AG08396 (cell line): ENCODE measurements around the gene MAS1L.

Experiments used
- DNase-seq: peaks from one replicate; pipeline ENCODE4 v3.0.0; 2012; ENCODE audit warnings: low spot score, mixed read lengths

Gene MAS1L, protein sequence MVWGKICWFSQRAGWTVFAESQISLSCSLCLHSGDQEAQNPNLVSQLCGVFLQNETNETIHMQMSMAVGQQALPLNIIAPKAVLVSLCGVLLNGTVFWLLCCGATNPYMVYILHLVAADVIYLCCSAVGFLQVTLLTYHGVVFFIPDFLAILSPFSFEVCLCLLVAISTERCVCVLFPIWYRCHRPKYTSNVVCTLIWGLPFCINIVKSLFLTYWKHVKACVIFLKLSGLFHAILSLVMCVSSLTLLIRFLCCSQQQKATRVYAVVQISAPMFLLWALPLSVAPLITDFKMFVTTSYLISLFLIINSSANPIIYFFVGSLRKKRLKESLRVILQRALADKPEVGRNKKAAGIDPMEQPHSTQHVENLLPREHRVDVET

DNA sequence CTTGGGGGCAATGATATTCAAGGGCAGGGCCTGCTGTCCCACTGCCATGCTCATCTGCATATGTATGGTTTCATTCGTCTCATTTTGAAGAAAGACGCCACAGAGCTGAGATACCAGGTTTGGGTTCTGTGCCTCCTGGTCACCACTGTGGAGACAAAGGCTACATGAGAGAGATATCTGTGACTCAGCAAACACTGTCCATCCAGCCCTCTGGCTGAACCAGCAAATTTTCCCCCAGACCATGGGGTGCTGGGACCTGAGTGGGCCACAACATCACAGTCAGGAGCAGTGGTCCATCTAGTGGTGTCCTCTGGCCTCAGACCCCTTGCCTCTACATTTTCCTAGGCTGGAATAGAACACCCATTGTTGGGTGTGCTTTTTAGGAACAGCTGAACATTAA is at the start of gene MAS1L:
MAS1L (minus strand) TSS at position 297 of the 400 bp plus-strand sequence; CDS start at position 243, 54 bp downstream.
- no peak for DNase-seq

DNA sequence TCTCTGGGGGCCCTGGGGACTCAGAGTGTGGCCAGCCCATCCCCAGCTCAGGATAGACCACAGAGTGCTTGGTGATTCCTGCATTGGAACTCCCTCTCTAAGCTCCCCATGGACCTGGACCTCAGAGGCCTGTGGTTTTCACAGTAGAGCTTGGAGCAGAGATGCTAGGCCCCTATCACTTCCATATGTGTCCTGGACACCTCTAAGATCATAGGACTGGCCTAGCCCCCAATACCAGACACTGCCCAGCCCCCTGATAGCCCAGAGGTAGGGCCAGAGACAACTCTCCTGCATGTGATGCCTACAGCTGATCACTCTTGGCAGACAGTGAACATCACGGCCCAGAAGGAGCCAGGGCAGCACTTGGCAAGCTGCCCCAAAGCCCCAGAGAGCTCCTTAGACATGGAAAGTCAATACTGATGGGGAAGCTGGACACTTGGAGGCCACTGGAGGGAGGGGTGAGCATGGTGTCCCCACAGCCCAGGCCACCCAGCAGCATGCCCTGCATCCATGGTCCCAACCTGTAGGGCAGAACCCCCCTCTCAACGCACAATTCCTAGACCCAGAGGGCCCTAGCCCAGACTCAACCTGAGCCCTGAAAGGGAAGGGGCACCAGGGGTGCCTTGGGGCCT is 44.7 kb upstream of the MAS1L start:
- DNase-seq: no peak

DNA sequence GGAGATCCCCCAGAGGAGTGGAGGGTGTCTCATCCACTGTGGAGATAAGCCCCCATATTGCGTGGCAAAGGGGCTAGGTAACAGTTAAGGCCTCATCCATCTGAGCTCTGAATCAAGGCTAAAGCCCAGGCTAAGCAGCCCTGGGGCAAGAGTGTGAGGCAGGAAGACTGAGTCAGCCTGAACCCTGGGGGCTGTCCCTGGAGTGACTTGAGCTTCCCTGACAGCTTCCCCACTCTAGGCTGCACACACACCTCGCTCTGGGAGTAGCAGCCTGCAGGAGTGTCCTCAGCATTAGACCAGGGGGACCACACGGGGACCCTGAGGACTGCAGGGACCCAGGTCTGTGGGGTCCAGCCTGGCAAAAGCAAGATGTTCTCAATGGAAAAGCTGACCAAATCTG is 43.9 kb upstream of the MAS1L start:
- no peak for DNase-seq

DNA sequence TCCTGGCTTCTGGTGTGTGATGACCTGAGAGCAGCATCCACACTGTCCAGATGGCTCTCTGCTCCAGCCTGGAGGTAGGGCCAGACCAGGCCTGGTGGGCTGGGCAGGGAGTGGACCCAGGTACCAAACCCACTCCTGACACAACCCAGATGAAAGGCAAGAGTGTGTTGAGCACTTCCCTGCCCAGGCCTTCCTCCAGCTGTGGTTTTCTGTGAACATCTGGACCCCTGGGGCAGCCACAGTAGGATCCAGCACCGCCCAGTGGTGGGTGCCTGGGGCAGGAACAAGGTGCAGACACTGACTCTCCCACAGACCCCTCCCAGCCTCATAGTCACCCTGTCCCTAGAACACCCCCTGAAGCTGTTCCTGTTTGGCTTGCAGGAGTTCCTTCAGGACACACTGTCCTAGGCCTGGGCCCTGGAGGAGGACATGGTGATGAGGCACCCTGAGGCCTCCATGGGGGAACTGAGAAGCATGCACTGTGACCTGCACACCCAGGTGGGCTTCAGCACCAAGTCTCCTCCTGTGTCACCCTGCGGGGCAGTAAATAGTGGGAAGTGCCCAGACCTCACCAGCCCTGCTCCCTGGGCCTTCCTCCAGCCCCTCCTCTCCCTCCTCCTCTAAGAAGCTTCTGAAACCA is 43.0 kb upstream of the MAS1L start:
- DNase-seq: no peak

DNA sequence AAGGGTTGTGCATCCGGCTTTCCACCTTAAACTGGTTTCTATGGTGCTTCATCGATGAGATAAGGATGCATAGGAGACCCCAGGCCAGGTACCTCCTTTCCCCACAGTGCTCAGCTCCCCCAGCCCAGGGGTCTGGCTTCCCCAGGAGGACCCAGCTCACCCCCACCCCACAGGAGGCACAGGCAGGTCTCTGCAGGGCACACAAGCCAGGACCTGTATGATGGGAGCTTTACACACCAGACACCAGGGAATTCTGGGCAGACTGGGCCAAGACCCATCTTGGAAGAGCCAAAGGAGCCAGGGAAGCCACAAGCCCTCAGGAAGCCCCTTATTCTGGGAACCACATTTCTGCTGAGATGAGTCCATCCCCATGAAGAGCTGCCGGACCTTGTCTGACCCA is 42.2 kb upstream of the MAS1L start:
- DNase-seq: no peak

DNA sequence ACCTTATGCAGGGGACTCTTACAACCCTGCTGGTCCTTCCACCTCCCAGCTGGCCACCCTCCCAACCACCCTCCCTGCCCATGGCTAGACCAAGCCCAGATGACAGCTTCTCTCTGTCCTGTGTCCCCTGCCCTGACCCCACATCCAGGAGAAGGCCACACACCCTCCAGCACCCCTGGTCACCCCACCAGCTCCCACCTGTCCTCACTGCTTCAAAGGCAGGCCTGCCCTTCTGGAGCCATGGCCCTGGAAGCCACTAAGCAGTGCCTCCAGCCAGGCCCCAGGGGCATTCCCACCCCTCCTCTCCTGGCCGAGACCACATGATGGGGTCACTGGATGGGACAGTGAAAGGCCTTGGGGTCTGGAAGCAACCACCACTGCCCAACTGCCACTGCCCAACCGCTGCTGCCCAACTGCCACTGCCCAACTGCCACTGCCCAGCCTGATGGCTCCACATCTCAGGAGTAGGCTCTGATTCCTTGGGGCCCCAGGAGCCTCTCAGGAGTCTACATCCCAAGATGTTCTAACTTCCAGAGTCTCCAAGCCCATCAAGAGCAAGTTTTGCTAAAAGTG is 41.3 kb upstream of the MAS1L start:
- DNase-seq: no peak

DNA sequence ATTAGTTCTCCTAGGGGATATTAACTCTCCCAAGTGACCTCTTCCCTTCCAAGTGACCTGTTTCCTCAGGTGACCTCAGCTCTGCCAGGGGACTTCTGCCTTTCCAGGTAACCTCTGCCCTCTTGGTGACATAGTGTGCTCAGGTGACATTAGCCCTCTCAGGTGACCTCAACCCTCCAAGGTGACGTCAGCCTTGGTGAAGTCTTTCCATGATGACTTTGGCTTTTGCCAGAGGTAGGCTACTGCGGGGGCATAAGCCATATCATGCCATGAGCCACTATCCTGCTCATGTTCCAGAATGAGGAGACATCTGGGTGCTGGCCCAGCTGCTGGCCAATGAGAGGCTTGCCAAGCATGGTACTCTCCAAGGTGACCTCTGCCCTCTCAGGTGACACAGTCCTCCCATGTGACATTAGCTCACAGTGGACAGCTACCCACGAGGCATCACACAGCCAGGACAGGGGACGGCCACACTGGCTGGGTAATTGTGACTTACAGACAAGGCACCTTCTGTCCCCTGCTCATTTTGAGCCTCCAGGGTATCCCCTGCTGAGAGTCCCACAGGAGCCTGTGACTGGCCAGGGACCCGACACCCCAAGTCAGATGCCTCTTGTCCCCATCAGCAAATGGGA is 40.7 kb upstream of the MAS1L start:
- DNase-seq: no peak

DNA sequence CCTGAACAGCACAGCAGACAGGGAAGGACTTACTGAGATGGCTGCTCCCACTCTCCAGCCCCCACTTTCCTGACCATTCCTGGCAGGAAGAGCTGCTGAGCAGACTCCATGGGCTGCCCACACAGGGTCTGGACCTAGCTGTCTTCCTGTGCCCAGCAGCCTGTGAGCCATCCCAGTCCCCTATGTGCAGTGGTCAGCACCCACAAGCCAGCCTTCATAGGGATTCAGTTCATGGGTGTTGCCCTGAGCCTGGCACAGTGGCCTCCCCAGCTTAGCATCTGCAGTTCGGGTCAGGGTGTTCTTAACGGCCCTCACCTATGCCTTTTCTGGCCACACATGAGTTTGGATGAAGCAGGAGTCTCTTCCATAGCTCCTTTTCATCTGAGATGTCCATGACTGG is 39.8 kb upstream of the MAS1L start:
- no peak for DNase-seq

DNA sequence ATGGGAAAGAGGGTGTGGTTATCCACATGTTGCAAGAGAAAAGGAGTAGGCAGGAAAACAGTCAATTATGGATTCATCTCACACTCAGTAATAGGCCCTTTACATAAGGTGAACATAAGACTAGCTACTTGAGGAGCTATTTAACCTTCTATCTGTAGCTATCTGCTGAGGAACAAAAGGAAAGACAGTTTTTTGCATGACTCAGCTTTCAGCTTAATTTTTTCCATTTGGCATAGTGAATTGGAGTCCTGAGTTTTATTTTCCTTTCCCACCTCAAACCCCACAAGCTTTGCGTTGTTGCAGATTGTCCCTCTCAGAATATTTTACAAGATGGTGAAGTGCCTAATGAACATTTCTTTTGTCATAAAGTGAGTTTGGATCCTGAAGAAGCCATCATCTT is 39.4 kb upstream of the MAS1L start:
- no peak for DNase-seq

DNA sequence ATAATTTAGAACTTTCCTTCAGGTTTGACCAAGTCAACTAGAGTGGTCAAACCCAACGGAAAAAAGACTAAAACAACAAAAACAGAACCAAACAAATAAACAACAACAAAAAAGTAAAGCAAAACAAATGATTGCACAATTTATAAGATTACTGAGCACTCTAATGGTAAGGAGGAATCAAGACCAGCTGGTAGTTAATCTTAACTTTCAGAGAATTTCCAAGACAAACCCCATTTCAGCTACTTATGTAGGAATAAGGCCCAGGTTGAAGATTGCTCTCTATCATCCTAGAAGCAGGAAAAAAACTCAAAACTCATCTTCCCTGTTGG is 37.5 kb upstream of the MAS1L start:
- DNase-seq: no peak

DNA sequence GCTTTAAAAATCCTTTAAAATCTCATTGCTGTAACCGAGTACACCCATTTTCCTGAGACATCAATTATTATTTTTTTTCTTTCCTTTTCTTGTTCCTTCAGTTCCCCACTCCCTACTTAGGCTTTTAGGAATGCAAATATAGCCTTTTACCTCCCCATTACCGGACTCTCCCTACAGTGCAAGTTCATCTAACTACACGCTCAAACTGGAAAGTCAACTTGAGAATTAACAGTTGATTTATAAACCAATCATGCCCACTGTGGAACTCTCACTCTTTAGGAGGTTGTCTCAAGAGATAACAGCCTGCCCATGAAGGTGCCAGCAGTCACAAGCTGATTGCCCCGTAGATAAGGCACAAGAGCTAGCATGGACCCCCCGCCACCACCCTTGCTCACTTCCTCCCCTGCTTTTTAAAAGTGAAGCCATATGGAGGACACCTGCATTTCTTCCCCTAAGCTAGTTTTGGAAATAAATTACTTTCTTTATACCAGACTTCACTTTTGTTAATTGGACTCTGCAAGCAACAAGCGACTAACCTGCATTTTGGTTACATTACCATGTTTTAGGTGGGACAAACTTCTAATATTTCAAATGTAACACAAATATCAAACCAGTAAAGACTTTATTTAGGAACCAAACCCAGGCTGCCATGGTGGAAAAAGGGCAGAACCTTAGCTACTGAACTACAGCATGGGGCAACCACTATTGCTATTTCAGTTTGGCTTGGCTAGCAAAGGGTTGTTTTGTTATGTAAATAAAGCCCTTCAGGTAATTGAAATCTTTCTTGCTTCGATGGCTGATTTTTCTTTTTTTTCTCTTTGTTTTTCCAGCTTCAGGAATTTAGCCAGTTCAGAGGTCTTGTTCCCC is 36.9 kb upstream of the MAS1L start:
- no peak for DNase-seq

DNA sequence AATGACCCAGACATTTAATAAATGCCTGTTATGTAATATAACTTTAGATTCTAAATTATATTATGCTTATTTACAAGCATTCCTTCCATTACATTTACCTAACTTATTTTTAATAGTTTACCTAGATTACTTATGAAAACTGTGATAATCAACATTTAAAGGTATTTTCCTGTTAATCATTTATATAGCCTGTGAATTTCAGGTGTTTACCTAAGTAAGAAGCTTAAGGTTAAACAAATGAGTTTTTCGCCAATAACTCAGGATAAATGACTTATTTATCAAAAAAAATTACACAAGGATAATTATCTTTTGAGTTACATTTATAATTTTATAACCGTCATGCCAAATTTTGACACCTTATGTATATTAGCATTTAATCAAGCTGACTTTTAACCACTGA is 36.3 kb upstream of the MAS1L start:
- no peak for DNase-seq

DNA sequence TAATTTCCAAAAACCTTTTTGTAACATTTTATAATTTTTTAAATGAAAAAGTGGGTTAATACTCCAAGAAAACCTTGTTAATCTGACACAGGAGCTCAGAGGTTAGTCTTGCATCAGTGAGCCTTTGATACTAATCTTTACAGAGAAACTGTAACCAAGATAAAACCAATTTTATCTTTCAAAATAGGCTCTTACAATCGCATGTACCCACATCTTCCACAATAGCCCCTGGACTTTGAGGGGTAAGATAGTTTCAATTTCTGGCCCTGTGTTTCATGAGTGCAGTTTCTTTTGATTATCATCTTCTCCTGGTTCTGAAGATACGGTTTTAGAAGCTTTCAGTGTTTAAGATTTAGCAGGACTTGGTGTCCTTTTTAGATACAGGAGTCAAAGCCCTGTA is 34.5 kb upstream of the MAS1L start:
- DNase-seq: no peak

DNA sequence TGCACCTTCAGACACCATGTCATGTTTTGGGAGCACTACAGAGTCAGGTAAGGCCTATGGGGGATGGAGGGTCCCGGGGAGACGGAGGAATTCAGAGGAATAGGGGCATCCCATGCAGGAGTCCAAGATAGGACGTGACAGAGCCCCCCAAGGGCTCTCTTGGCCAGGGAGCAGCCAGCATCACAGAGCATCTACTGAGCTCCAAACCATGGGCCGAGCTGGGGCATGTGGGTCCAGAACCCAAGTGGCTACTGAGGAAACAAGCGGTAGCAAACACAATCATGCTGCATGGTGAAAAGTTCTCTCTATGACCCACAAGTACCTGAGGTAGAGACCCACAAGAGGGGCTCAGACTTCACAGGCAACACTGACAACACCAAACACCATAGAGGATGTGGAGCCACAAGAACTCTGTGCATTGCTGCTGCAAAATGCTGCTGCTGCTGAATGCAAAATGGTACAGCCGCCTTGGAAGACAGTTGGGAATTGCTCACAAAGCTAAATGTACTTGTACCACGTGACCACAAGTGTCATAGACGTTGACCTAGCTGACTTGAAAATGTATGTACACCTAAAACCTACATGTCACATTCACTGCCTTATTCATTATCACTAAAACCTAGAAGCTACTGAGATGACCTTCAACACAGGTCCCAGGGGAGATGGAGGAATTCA is 33.4 kb upstream of the MAS1L start:
- no peak for DNase-seq

DNA sequence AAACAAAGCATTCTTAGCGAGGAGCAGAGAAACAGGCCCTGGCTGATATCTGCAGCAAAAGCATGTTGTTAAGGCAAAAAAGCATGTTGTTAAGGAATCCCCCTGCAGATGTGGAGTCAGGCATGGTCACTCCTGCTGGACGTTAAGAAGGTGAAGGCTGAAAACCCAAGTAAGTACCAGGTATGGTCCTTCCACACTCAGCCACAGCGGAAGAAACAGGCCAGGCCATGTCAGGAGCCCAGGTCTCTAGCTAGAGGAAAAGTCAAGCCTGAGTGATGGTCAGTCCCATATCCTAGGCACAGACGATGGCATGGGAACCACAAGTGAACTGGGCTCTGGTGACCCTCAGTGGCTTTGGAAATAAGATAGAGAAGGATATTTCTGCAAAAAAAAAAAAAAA is 32.5 kb upstream of the MAS1L start:
- DNase-seq: no peak

DNA sequence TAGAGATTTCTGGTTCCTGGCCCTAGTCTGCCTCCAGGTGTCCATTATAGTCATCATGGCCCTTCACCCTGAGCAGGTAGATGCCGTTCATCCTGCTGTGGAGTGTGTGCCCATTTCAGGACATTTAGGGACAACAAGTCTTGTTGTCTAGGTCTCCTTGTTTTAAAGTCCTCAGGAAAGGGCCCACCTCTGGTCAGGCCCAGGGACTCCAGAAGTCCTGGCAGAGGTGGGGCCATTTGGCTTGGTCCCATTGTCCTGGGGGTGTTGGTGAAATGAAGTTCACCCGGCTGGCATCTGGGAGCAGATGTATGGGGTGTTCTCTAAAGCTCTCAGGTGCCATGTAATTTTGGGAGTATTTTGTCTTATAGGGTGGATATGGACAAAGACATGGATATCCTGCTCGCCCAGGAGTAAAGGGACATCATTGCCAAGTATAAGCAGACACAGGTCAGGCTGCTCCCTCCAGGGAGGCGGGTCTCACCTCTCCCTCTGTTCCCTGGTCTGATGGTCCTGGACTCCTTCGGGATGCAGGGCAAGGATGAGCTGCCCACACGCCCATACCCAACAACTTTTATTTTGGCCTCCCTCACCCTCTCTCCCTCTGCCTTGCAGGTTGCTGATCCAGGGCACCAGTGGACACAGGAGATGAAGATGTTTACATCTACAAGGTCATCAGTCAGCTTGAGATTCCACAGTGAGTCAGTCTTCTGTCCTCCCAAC is 31.7 kb upstream of the MAS1L start:
- no peak for DNase-seq

DNA sequence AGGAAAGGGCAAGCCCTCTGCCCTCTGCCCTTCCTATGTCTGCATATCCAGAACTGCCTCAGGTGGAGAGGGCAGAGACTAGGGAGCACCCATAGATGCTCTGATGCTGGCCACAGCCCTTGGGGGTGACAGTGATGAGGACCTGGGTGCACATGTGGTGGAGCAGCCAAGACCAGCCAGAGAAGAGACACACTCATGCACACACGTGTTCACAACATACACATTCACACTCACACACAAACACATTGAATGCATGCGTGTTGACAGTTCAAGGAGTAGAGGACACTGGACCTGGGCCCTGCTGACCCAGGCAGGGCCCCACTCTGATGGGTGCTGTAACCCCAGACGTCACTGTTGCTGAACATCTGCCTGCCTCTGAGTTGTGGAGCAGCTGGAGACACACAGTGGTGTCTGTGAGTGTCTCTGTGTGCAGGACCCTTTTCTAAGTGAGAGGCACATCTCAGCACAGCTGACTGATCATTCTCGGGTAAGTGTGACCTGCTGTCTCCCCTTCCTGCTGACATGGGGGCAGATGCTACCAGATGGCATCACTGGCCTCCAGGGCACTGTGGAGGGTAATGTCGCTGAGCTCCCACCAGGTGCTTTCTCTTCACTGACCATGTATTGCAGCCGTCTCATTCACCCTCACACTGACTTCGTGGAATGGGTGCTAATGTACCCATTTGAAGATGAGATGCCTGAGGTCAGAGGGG is 30.1 kb upstream of the MAS1L start:
- no peak for DNase-seq

DNA sequence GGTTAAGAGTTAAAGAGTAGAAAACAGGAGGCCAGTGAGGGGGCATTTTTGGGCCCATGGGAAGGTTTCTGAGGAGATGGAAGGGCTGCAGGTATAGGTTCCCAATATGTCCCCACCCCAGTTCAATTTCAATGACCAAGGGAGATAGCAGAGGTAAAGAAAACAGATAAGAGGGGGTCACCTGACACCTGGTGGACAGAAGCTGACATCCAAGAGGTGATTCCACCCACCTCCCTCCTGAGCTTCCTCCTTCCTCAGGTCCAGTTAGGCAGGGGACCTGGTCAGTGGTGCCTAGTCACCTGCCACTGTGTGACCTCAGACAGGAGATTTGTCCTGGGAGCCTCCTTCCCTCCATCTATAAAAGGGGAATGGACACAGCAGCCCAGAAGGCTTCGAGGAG is 29.5 kb upstream of the MAS1L start:
- DNase-seq: no peak

DNA sequence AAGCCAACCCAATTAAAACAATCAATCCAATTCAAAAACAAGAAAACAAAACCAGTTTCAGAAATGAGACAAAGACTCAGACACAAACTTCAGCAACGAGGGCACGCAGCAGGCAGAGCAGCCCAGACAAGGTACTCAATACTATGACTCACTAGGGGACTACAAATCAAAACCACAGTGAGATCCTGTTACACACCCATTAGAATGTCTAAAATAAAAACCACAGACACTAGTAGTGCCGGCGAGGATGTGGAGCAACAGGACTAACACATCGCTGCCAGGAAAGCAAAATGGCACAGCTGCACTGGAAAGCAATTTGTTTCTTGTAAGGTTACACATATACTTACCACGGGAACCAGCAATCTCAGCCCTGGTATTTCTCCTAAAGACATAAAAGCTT is 28.4 kb upstream of the MAS1L start:
- no peak for DNase-seq

DNA sequence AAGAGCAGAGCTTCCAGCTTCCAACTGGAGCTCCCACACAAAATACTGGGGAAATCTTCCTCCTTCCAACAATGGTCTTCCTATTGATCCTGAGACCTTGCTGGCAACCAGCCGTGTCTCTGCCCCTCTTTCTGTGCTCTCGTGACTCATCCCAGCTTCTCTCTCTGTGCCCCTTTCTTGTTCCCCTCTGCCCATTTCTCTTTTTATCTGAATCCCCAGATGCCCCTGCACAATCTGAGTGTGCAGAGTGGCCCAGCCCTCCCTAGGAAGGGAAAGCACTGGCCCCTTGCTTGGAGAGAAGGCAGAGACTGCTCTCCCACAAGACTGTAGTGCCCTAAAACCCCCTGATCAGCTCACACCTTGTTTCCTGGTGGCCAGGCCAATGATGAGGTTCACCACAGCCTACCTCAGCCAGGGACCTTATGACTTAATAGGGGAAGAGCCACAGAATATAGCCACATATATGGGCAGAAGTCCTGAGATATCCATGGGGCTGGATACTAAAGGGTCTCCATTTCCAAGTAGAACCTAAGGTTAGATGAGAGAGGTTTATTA is 23.1 kb upstream of the MAS1L start:
- no peak for DNase-seq
